Measurements from ENCODE around the gene BRWD1.

DNA sequence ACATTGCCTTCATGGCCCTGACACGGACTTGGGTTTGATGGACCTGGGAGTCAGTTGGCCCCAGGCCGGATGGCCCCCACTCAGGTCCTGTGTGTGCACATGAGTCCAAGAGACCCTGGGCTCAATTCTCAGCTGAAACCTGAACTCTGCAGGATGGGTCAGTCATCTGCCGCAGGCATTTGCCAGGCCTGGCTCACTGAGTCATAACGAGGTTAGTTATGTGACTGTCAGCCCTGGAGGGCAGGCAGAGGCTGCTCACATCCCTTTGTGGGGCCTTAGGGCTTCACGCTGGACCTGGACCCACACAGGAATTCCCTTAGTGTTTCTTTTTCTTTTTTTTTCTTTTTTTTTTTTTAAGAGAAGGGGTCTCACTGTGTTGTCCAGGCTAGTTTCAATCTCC lies 176.7 kb downstream of the BRWD1 start:
- TF ChIP-seq, protein P1, sequence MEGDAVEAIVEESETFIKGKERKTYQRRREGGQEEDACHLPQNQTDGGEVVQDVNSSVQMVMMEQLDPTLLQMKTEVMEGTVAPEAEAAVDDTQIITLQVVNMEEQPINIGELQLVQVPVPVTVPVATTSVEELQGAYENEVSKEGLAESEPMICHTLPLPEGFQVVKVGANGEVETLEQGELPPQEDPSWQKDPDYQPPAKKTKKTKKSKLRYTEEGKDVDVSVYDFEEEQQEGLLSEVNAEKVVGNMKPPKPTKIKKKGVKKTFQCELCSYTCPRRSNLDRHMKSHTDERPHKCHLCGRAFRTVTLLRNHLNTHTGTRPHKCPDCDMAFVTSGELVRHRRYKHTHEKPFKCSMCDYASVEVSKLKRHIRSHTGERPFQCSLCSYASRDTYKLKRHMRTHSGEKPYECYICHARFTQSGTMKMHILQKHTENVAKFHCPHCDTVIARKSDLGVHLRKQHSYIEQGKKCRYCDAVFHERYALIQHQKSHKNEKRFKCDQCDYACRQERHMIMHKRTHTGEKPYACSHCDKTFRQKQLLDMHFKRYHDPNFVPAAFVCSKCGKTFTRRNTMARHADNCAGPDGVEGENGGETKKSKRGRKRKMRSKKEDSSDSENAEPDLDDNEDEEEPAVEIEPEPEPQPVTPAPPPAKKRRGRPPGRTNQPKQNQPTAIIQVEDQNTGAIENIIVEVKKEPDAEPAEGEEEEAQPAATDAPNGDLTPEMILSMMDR (IDR thresholded peaks at IDR 0.05) = no peak
- TF ChIP-seq POLR2A (IDR thresholded peaks at IDR 0.05) = no peak

All from uterus (tissue), 2 donors.